ENCODE measurements around the gene ELOB.

The ELOB gene

GRCh38 chr16:2777231-2777902 lies at the start of gene ELOB:
Gene ELOB, minus strand, starts transcription at chr16:2777280. Its CDS starts 41 bp downstream, at chr16:2777239.
- TF ChIP-seq ZFX (IDR thresholded peaks at IDR 0.05; ENCODE audit: borderline replicate concordance) (no peak), CTCF (IDR thresholded peaks at IDR 0.05) (no peak)
- peak within 1 kb of the TSS; percentile 93 for H3K27ac ChIP-seq

- no peak overlapping the region for H3K27ac ChIP-seq
- no peak for TF ChIP-seq ZFX (IDR thresholded peaks at IDR 0.05; ENCODE audit: borderline replicate concordance)
- no peak for TF ChIP-seq CTCF (IDR thresholded peaks at IDR 0.05)
These were observed 48.8 kb upstream of the ELOB start for GRCh38 chr16:2825906-2826305.

- TF ChIP-seq CTCF (IDR thresholded peaks at IDR 0.05) (no peak), ZFX (IDR thresholded peaks at IDR 0.05; ENCODE audit: borderline replicate concordance) (no peak)
- no peak overlapping the region for H3K27ac ChIP-seq
These were observed 48.1 kb upstream of the ELOB start for GRCh38 chr16:2825049-2825742.

- no peak overlapping the region for H3K27ac ChIP-seq
- TF ChIP-seq CTCF (IDR thresholded peaks at IDR 0.05) (no peak), ZFX (IDR thresholded peaks at IDR 0.05; ENCODE audit: borderline replicate concordance) (no peak)
These were observed 47.5 kb upstream of the ELOB start for GRCh38 chr16:2824626-2825025.

- TF ChIP-seq ZFX (IDR thresholded peaks at IDR 0.05; ENCODE audit: borderline replicate concordance), result no peak
- TF ChIP-seq CTCF (IDR thresholded peaks at IDR 0.05), result no peak
- no peak overlapping the region for H3K27ac ChIP-seq
These were observed 45.4 kb upstream of the ELOB start for GRCh38 chr16:2822496-2822895.

GRCh38 chr16:2822158-2822495 lies 45.0 kb upstream of the ELOB start:
- no peak for TF ChIP-seq CTCF (IDR thresholded peaks at IDR 0.05)
- TF ChIP-seq ZFX (IDR thresholded peaks at IDR 0.05; ENCODE audit: borderline replicate concordance), result no peak

GRCh38 chr16:2821487-2822157 lies 44.5 kb upstream of the ELOB start:
- no peak for TF ChIP-seq CTCF (IDR thresholded peaks at IDR 0.05)
- TF ChIP-seq ZFX (IDR thresholded peaks at IDR 0.05; ENCODE audit: borderline replicate concordance), result no peak
- H3K27ac ChIP-seq, result no peak overlapping the region

More at GRCh38 chr16:2822158-2822495, 45.0 kb upstream of the ELOB start:
- no peak overlapping the region for H3K27ac ChIP-seq

Measured in 22Rv1 (cell line).